ENCODE data around the gene GOLGA6A. TPM values are rescaled to one million over a fixed set of nuclear protein-coding genes. Genes with fewer than 3 reads are reported as not detected.

Gene GOLGA6A
- total RNA-seq, 1 donor from 2014 or later: not detected

- intact Hi-C loops (cut with DNase I): no loop called here
- DNase-seq (ENCODE audit: missing footprints) (no peak), ATAC-seq (no peak)
Observed at GRCh38 chr15:74022706-74023470, 59.5 kb downstream of the GOLGA6A start.

Other genes starting within 250 kb of the GOLGA6A start
- not detected for gene TBC1D21, start 209.0 kb downstream of the GOLGA6A start, total RNA-seq
- gene LOXL1, start 156.1 kb downstream of the GOLGA6A start, total RNA-seq: 15.9 TPM
- 31.2 TPM for gene STOML1, start 90.3 kb downstream of the GOLGA6A start, total RNA-seq
- gene PML, start 87.8 kb downstream of the GOLGA6A start, total RNA-seq: 22.3 TPM
- 1.3 TPM for gene ISLR2, start 48.0 kb upstream of the GOLGA6A start, total RNA-seq
- gene ISLR, start 91.2 kb upstream of the GOLGA6A start, total RNA-seq: 13.8 TPM
- not detected for gene STRA6, start 120.2 kb upstream of the GOLGA6A start, total RNA-seq
- not detected for gene CCDC33, start 153.8 kb upstream of the GOLGA6A start, total RNA-seq

All from Right ventricle myocardium inferior (tissue), 1 donor.